HEK293 (cell line): Measurements from ENCODE around the gene VPS11.

ENCODE experiments used
- ZNF629 ChIP-seq: fragments of 450-650 bp; formaldehyde crosslinking; IDR thresholded peaks from 2 replicates; pipeline ENCODE4 v1.5.1; 2017; ENCODE audit warnings: missing biosample characterization, missing genetic modification characterization
- TF ChIP-seq, protein P1 (sequence below): fragments of 450-650 bp; IDR thresholded peaks from 2 replicates; pipeline ENCODE4 v1.5.1; 2018; ENCODE audit warnings: missing biosample characterization, mild to moderate bottlenecking, missing genetic modification characterization

DNA sequence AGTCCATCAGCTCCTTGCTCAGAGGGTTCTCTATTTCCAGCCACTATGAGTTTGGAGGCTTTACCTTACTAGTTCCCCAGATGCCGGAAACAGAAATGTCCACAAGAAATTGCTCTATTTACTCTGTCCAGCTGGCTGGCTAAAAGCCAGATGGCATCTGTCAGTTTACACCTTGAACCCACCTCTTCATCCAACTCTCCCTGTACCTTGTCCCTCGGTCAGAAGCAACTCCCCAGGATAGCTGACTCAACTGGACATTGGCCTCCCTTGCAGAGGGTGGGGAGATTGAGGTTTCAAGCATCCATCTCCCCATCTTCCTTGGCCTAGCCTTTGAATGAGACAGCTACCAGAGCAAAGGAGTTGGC is 41.2 kb downstream of the VPS11 start:
- TF ChIP-seq, protein P1, sequence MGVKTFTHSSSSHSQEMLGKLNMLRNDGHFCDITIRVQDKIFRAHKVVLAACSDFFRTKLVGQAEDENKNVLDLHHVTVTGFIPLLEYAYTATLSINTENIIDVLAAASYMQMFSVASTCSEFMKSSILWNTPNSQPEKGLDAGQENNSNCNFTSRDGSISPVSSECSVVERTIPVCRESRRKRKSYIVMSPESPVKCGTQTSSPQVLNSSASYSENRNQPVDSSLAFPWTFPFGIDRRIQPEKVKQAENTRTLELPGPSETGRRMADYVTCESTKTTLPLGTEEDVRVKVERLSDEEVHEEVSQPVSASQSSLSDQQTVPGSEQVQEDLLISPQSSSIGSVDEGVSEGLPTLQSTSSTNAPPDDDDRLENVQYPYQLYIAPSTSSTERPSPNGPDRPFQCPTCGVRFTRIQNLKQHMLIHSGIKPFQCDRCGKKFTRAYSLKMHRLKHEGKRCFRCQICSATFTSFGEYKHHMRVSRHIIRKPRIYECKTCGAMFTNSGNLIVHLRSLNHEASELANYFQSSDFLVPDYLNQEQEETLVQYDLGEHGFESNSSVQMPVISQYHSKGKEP (tag by site-specific recombination), result no peak
- TF ChIP-seq ZNF629, result no peak
